HG03025 (cell line): ENCODE results near the gene MBD5.

Experiments used
- ATAC-seq: cut with Tn5 transposase; IDR thresholded peaks from one replicate; pipeline ENCODE4 v1.9.1; 2021; ENCODE audit warnings: mild to moderate bottlenecking, moderate library complexity; ENCODE audit not compliant: unreplicated experiment, low FRiP score

The MBD5 gene

DNA sequence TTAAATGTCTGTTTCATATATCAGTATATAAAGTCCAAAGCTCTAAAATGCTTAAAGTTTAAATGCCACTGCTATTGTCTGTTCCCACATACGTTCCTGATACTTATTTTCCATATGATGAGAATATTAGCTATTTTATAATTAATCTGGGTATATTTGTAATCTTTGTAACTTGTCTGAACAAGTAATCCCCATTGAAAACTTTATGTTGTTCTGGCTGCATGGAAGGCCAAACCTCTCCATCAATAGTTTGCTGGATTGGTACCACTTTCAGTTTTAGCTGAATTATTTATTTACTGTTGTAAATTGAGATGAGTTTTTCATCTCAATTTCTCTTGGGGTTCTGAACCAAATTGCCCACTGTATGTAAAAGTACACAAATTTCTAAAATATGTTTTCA lies 1.5 kb downstream of the MBD5 start:
- ATAC-seq: no peak

DNA sequence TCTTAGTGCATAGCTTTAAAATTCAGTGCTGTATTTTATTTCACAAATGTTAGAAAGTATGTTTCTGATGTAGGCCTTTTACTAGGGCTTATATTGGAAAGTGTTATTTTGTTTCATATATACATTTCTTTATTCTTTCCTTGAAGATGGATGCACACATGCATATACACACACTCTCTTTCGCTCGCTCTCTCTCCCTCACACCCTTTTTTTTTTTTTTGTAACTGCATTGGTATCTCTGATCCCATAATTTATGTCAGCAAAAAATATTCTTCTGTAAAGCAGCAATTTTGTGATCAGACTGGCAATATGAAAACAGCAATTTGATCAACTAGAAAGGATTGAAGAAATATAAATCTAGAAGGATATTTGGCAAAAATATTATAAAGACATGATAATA lies 2.0 kb downstream of the MBD5 start:
- ATAC-seq: no peak

DNA sequence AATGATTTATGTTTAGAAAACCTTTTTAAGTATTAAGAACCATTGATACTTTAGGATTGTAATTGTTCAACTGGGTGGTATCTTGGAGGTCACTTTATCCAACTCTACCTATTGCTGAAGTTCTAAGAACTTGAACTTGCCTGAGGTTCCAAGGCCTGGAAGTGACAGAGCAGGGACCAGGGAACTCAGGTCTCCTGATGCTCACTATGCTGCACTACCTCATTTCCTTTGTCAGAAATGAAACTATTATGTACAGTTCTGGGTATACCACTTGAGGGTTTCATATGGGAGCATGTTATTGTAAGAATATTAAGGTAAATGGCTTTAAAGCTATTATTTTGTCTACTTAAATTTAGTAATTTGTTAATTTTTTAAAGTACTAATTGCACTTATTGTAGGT lies 3.0 kb downstream of the MBD5 start:
- ATAC-seq: no peak

DNA sequence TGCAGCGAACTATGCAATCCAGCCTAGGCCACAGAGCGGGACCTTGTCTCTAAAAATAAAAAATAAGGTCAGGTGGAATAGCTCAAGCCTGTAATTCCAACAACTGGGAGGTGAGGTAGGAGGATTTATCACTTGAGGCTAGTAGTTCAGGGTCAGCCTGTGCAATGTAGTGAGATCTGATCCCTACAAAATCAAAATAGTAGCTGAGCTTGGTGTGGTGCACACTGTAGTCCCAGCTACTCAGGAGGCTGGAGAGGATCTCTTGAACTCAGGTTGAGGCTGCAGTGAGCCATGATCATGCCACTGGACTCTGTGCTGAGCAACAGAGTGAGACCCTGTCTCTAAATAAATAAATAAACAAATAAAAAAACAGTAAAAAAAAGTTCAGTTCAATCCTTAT lies 5.7 kb downstream of the MBD5 start:
- no peak for ATAC-seq

DNA sequence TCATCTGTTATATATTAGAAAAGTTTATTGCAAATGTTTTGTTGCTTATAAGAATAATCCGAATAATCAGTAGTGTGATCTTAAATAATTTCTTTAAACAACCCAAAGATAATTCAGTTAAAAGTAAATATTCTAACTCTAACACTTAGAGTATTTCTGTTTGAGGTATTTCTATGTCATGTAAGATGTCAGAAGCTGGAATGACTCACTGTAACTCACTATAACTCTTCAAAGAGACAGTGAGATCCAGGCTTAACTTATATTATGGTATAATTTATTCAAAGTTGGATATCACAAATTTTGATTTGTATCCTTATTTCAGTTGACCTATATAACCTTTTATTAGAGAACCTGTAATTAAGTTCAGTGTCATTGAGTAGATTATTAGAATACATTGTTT lies 6.9 kb downstream of the MBD5 start:
- no peak for ATAC-seq

DNA sequence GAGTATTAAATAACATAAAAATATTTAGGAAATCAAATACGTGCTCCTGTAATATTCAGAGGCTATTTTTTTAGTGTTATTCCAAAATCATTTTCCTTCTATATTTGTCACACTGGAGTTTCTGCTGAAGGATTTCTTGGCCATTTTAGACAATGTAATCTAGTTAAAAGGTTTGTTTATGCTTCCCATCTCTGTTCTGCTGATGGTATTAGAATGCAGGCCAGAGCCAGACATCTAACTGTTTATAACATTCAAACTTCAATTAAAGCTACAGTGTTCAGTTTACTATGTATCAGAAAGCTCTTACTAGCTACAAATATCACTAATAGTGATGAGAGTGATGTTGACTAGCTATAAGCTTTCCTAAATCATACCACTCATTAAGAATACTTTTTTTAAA lies 7.9 kb downstream of the MBD5 start:
- no peak for ATAC-seq

DNA sequence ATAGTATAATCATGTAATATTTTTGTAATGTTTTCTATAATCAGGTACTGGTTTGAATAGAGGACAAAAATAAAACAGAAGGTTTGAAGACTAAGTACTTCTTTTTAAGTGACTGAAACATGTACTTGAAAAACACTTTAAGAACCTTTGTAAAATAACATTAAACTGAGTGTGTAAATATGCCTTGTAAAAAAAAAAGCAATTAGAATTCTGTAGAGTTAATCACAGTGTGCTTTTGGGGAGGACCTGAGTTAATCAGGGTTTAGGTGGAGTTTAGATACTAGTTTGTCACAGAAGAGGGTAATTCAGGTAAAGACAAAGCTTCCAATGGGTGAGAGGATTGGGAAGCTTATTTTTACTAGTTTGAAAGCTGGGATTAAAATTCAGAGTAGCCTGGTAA lies 10.3 kb downstream of the MBD5 start:
- no peak for ATAC-seq

DNA sequence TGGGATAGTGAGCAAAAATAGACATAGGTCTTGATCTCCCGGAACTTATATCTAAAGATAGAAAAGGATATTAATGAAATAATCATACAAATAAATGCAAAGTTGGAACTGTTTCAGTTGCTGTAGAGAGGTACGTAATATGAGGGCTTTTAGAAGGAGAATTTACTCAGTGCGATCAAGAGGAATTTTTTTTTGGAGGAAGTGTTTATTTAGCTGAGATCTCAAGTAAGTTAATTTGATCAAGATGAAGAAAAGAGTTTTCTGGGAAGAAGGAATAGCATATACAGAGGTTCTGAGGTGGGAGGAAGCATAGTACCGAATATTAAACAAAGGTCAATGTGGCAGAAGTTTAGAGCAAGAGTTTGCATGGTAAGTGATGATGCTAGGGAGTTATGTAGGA lies 11.3 kb downstream of the MBD5 start:
- ATAC-seq: no peak

DNA sequence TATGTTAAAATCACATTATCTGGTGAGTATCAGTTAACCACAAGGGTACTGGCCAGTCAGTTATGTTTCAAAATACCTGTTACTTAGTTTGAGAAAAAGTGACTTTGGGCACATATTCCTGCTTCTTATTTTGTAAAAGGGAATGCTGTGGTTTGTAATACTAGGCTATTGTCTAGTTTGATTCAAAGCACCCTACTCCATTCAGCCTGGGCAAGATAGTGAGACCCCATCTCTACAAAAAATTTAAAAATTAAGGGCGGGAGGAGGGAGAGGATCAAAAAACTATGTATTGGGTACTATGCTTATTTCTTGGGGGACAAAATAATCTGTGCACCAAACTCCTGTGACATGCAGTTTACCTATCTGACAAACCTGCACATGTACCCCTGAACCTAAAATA lies 18.9 kb downstream of the MBD5 start:
- ATAC-seq: no peak

DNA sequence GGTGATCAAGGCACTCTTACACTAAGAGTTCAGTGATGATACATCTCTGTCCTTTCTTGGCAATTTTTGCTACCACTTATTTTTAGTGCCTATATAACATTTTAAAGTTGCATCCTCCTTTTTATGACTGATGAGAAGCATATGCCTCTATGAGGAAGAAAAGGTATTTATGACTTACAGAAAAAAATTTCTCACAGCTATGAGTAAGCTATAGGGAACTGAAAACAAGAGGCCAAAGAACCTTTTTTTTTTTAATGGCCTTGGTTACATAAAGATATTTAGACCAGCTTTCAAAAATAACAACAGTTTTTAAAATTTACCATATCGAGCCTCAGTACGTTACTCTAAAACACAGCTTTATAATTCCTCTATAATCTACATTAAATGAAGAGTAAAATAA lies 21.3 kb downstream of the MBD5 start:
- peak; percentile 84 for ATAC-seq

DNA sequence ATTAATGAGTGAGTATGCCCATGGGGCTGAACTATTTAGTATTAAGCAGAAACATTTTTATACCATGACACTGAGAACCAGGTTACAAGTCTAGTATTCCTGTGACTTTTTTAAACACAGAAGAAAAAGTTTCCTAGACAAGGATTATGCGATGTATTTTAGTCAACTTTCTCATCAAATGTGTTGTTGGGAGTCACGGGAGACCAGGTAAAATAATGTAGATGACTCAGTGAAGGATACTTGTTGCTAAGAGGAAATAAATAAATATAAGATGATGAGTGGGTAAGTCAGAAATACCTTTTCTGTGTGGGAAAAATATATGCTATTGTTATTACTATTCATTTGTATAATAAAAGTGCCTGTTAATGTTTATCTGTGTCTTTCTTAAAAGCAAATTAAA lies 23.4 kb downstream of the MBD5 start:
- ATAC-seq: no peak

DNA sequence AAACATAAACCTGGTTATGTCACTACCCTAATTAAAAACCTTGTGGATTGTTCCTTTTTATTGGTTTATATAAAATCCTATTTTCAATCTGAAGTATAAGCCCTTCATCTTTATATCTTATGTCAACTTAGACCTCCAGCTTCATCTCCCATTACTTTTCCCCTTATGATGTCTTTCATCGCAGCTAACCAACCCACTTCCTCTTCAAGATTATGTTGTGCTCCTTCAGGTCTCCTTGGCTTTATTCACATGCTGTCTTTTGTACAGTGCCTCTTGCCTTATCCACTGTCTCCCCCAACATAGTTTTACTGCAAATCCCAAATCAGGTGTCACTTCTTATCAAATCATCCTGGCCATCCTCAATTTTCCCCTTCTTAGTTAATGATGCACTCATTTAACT lies 25.9 kb downstream of the MBD5 start:
- no peak for ATAC-seq

DNA sequence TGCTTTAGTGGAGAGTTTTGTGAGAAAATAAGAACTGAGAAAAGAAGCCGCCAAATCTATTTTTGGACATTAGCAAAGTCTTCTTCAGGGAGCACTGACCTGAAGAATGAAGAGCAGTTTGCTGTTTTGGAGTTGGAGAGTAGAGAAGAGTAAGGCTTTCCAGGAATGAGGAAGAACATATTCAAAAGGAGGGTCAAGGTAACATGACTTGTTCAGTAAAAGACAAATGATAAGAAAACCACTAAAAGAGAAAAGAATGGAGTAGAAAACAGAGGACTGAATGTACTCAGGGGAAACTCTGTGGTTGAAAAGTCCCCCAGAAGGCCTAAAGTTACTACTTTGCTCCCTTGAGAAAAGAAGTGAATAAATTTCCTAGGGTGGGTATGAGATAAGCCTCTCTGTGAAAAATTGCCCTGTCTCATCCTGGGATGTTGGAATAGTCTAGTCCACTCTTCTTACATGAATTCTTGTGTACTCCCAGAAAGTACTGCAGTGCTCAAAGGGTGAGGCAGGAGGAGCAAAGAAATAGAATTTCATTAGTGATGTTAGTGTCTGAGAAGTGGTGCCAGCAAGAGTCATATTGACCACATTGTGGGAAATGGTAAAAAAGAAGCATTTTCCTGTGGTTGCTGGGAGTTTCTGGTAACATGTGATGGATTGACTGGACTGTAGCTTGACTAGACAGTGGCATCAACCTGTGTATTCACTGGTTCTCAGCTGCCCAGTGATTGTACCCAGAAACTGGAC lies 27.8 kb downstream of the MBD5 start:
- ATAC-seq: peak; percentile 52

DNA sequence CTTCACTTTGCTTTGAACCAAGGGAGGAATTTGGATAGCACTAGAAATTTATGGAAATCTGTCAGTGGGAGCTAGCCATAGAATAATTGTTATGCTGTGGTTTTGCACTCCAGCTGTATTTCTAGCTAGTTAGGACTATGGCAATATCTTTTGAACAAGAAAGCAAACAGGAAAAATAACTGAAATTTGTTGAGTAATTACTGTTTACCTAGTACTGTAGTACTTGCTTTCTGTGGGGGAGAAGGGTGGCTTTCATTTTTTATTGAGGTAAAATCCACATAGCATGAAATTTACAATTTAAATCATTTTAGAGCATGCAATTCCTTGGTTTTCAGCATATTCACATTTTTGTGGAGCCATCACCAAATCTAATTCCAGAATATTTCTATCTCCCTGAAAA lies 28.4 kb downstream of the MBD5 start:
- peak; percentile 12 for ATAC-seq

DNA sequence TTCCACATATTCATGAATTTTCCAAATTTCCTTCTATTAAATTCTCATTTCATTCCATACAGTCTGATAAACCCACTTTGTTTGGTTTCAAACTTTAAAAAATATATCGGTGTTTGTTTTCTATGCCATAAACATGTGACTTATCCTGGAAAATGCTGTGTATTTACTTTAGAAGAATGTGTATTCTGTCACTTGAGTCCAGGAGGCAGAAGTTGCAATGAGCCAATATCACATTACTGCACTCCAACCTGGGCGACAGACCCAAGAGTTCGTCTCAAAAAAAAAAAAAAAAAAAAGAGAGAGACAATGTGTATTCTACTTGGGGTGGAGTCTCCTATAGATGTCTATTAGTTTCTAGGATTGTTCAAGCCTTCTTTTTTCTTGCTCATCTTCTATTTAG lies 31.8 kb downstream of the MBD5 start:
- ATAC-seq: no peak

DNA sequence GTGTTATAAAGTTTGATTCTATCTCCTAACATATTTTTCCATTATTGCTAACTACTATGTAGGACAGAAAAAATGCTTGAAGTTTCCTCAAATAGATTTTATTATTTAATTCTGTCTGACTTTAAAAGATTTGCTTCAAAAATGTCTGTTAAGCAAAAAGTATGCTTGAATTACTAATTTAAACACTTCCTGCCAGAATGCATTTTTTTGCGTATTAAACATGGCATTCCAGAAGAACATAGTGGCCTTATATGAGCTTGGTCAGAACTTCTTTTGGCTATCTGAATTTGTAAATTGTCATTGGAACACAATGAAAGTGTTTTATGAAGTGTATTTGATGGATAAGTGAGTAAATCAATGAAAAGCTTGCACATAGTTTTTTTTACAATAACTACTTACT lies 37.8 kb downstream of the MBD5 start:
- ATAC-seq: no peak

DNA sequence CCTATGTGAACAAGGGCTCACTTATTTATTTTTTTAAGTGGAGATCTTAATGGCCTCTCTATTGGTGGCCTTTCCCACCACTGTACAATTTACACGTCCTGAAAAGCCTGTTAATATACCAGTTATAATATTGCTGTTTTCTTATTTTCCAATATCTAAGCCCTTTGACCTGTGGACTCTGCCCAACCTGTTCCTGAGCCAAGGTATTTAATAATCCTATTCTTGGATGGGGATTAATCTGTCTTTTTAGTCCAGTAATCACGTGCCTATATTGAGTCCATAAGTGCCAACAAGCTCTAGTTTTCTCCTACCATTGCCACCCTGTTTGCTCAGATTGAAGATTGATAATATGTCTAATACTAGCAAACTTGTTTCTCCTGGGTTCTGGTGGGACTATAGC lies 42.7 kb downstream of the MBD5 start:
- no peak for ATAC-seq

DNA sequence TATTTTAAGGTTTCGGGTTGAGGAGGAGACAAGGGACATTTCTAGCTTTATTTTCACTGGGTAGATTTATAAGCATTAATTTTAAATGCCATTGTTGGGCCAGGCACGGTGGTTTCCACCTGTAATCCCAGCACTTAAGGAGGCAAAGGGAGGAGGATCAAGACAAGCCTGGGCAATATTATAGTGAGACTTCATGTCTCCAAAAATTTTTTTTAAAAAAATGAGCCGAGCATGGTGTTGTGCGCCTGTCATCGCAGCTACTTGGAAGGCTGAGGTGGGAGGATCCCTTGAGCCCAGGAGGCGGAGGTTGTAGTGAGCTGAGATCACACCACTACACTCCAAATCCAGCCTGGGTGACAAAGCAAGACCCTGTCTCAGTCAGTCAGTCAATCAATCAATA lies 45.0 kb downstream of the MBD5 start:
- ATAC-seq: no peak

DNA sequence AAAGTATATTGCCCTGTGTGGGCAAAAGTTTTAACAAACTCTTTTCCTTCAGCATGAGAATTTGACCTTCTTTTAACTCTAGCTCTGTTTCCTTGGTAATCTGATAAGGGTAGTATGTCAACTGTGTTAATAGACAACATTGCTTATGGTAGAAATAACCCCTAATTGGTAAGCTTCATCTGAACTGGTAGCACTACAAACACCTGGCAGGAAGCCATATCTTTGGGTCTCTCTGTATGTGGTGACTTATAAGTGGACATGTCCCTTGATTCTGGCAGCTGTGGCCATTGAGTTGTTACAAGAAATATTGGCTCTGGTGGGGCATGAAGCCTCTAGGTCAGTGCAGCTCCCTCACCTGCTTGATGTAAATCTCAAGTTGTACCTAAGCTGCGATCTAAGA lies 46.9 kb downstream of the MBD5 start:
- no peak for ATAC-seq

DNA sequence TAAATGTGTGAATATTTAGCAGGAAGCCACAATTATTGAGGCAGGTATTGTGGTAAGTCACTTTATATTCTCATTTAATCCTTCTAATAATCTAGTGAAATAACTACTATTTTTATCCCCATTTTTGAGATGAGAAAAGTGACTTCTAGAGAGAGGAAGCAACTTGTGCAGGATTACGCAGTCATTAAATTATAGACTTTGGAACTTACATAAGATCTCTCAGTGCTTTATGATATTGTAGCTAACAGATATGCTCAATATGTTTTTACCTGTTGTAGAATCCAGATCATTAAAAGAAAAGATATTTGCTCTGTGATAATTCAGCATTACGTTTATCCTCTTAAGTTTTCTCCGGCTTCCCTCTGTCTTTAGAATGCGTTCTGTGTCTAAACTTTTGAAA lies 50.5 kb downstream of the MBD5 start:
- no peak for ATAC-seq

DNA sequence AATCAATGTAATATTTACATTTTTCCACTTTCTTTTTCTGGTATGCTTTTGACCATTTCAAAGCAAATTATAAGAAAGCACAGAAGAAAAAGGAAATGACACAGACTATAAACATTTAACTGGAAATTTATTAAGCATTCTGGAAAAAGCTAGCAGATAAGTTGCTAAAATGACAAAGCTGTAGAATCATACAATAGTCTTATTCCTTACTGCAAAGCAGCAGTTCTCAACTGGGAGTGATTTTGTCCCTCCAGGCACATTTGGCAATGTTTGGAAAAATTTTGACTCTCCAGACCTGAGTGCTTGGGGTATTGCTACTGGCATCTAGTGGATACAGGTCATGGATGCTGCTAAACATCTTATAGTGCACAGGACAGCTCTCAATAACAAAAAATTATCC lies 75.1 kb downstream of the MBD5 start:
- ATAC-seq: no peak

DNA sequence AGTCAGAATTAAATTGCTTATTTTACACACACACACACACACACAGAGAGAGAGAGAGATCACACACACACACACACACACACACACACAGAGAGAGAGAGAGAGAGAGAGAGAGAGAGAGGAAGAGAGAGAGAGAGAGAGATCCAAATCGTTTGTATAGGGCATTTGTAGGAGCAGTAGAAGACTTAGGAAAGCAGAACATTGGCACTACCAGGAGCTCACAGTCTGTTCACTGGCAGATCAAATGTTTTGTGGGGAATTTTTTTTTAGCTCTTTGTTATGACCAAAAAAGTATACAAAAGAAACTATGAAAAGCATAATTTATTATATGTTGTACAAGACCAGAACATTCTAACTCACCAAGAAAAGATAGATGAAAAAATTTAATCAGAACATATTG lies 81.8 kb downstream of the MBD5 start:
- no peak for ATAC-seq

DNA sequence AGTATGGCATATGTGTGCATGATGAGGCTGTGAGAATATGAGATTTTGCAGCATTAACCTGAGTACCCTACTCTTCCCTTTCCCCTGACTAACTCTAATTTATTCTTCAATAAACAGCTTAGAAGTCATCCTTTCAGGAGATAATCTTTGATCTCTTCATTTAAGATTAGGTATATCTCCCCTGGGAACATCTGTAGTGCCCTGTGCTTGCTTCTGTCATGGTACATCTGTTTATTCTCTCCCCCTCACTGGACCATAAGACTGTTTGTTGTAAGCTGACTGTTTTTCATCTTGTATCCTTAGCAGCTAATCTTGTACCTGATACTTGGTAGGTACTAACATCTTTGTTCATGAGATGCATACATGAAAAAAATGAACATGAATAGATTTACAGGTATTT lies 83.1 kb downstream of the MBD5 start:
- no peak for ATAC-seq
